ENCODE measurements around the gene UGT2B17. TPM values are rescaled to one million over a fixed set of nuclear protein-coding genes. Genes with fewer than 3 reads are reported as not detected.
"Not testable (repeated sequence)": the region's sequence is repeated elsewhere in the genome, so short reads cannot be mapped to it uniquely, and the experiment has no call there.

UGT2B17 gene
- total RNA-seq, 2 experiments from 2014 or later = not detected

DNA sequence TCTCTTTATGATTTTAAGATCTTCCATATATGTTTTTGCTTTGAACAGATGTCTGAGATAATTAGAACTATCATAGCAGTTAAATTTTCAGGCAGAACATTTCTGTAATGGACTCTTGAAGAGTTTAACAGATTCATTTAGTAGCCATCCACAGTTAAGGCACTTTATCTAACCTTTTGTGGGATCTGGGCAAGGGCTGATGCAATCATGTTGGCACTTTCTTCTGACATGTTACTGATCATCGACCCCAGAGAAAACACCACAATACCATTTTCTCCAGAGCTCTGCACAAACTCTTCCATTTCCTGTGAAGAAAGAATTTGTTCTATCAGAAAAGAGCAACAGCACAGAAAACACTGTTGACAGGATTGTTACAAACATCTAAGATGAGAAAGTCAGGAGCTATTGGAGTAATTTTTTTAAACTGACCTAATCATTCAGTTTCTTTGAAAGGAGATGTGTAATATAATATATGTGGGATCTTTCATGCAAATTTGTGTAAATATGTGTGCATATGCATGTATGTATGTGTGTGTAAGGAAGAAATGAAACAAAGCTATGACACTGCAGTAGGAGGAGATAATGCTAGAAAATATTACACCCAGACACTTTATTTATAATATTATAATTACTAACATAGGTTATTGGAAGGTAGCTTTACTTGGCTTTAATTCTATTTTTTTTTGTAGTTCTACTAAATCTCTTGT is 15.6 kb downstream of the UGT2B17 start:
- H3K4me1 ChIP-seq (ENCODE audit: insufficient read depth, low read length); intact Hi-C loops (cut with DNase I, micrococcal nuclease); H3K27ac ChIP-seq (ENCODE audit: low read depth in 1 of 2, low read length in 2 of 2); H3K27ac Mint-ChIP-seq; H3K27me3 ChIP-seq (ENCODE audit: control insufficient read depth in 1 of 2, insufficient read depth in 2 of 2, low read length in 2 of 2); H3K27me3 Mint-ChIP-seq; H3K36me3 ChIP-seq (ENCODE audit: insufficient read depth, low read length); H3K4me1 Mint-ChIP-seq (ENCODE audit: low read depth); H3K9me3 Mint-ChIP-seq; POLR2A ChIA-PET; H3K36me3 Mint-ChIP-seq (ENCODE audit: low read depth); H3K4me3 ChIP-seq (ENCODE audit: low read length); DNase-seq; ATAC-seq (ENCODE audit: poor library complexity); CTCF ChIA-PET; H3K4me3 Mint-ChIP-seq; H3K9me3 ChIP-seq (ENCODE audit: control insufficient read depth in 1 of 2, insufficient read depth in 1 of 2, low read length in 2 of 2): not testable (repeated sequence)

DNA sequence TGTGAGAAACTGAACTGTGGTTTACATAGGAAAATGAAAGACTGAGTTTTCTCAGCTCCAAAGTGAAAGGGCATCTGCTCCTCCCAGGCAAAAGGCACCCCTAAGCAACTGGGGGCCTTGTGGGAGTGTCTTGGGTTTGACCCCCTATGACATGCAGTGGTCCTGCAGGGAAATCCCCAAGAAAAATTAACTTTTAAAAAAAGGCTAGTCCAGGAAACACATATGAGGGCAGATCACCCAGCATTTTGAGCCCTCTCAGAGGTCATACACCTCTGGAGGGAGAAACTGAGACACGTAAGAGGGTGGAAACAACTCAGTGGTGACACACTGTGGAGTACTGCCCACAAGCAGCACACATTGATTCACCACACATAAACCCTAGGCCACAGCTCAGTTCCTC is 22.3 kb downstream of the UGT2B17 start:
- CTCF ChIA-PET; H3K36me3 ChIP-seq (ENCODE audit: insufficient read depth, low read length); ATAC-seq (ENCODE audit: poor library complexity); H3K27me3 ChIP-seq (ENCODE audit: control insufficient read depth in 1 of 2, insufficient read depth in 2 of 2, low read length in 2 of 2); POLR2A ChIA-PET; H3K4me1 Mint-ChIP-seq (ENCODE audit: low read depth); H3K27ac Mint-ChIP-seq; DNase-seq; H3K36me3 Mint-ChIP-seq (ENCODE audit: low read depth); H3K27ac ChIP-seq (ENCODE audit: low read depth in 1 of 2, low read length in 2 of 2); H3K4me3 ChIP-seq (ENCODE audit: low read length); H3K4me1 ChIP-seq (ENCODE audit: insufficient read depth, low read length); H3K9me3 Mint-ChIP-seq; H3K4me3 Mint-ChIP-seq; intact Hi-C loops (cut with DNase I, micrococcal nuclease); H3K9me3 ChIP-seq (ENCODE audit: control insufficient read depth in 1 of 2, insufficient read depth in 1 of 2, low read length in 2 of 2); H3K27me3 Mint-ChIP-seq: not testable (repeated sequence)

DNA sequence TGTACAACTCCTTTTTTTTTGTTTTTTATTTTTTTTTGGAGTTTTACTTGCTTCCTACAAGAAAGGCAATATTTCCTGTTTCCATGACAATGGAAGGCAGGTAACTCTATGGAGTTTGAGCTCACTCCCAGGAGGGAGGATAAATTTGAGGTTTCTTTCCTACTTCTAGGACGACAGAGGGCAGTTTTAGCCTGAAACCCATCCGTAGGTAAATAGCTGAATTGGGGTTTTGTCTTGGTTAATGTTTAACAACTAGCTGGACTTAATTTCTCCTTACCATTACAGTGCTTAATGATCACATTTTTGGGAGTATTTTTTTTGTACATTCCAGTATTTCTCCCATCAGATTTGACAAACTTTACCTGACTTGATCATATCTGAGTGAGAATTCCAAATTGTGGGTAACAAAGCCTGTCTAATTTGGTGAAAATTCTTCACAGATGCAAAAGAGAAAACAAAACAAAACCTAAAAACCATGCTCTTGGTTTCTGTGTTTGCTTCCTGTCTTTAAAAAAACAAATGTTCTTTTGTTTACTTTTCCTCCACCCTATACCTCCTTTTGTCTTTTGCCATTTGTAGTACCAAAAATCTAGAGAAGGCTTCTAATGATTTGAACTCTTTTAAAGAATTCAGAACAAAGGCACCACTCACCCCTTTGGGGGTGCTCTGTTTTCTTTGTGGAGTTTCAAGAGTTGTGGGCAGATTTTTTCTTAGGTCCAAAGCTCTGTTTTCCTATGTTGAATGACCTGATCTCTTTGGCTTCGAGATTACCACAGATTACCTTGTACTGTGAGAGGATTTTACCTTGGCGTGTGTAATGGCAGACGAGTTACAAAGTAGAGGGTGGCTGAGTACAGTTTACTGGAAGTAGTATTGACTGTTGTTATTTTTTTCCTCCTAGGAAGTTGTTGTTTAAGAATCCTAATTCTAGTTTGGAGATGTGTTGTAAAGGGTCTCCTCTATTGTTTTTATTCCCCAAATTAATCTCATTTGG is 23.0 kb downstream of the UGT2B17 start:
- H3K4me3 Mint-ChIP-seq, CTCF ChIA-PET: not testable (repeated sequence)

DNA sequence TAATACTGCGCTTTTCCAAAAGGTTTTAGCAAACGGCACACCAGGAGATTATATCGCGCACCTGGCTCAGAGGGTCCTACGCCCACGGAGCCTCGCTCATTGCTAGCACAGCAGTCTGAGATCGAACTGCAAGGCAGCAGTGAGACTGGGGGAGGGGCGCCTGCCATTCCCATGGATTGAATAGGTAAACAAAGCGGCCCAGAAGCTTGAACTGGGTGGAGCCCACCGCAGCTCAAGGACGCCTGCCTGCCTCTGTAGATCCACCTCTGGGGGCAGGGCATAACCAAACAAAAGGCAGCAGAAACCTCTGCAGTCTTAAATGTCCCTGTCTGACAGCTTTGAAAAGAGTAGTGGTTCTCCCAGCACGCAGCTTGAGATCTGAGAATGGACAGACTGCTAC is 33.4 kb downstream of the UGT2B17 start:
- H3K27me3 ChIP-seq (ENCODE audit: control insufficient read depth in 1 of 2, insufficient read depth in 2 of 2, low read length in 2 of 2); H3K4me1 Mint-ChIP-seq (ENCODE audit: low read depth); H3K4me3 ChIP-seq (ENCODE audit: low read length); DNase-seq; ATAC-seq (ENCODE audit: poor library complexity); H3K27me3 Mint-ChIP-seq; H3K36me3 Mint-ChIP-seq (ENCODE audit: low read depth); intact Hi-C loops (cut with DNase I, micrococcal nuclease); H3K9me3 Mint-ChIP-seq; H3K4me3 Mint-ChIP-seq; H3K27ac Mint-ChIP-seq; CTCF ChIA-PET; H3K9me3 ChIP-seq (ENCODE audit: control insufficient read depth in 1 of 2, insufficient read depth in 1 of 2, low read length in 2 of 2); POLR2A ChIA-PET; H3K36me3 ChIP-seq (ENCODE audit: insufficient read depth, low read length); H3K27ac ChIP-seq (ENCODE audit: low read depth in 1 of 2, low read length in 2 of 2); H3K4me1 ChIP-seq (ENCODE audit: insufficient read depth, low read length): not testable (repeated sequence)

More for the DNA sequence above, 23.0 kb downstream of the UGT2B17 start:
- DNase-seq; intact Hi-C loops (cut with DNase I, micrococcal nuclease); H3K9me3 ChIP-seq (ENCODE audit: control insufficient read depth in 1 of 2, insufficient read depth in 1 of 2, low read length in 2 of 2); H3K27ac ChIP-seq (ENCODE audit: low read depth in 1 of 2, low read length in 2 of 2); H3K27me3 ChIP-seq (ENCODE audit: control insufficient read depth in 1 of 2, insufficient read depth in 2 of 2, low read length in 2 of 2); H3K27me3 Mint-ChIP-seq; H3K27ac Mint-ChIP-seq; H3K36me3 Mint-ChIP-seq (ENCODE audit: low read depth); ATAC-seq (ENCODE audit: poor library complexity); POLR2A ChIA-PET; H3K36me3 ChIP-seq (ENCODE audit: insufficient read depth, low read length); H3K4me3 ChIP-seq (ENCODE audit: low read length); H3K4me1 ChIP-seq (ENCODE audit: insufficient read depth, low read length); H3K4me1 Mint-ChIP-seq (ENCODE audit: low read depth); H3K9me3 Mint-ChIP-seq: not testable (repeated sequence)

All from CD4-positive, alpha-beta T cell (primary cell).